Stimulated activated CD8-positive, alpha-beta memory T cell treated with anti-CD3 and anti-CD28 coated beads, Interleukin-4, amount 100 ng/mL, for 4 hours (primary cell): Measurements from ENCODE around the gene SOX12.

ENCODE experiments used
- DNase-seq, 2 donors: peaks; one replicate each; pipeline ENCODE4 v3.0.0-alpha.2; 2020; ENCODE audit warnings: low read depth in 2 of 2, low spot score in 1 of 2

SOX12 gene

GRCh38 chr20:301886-302848, 23.2 kb upstream of the SOX12 start:
- no peak for DNase-seq

GRCh38 chr20:305745-306144, 19.6 kb upstream of the SOX12 start:
- DNase-seq, result no peak

- DNase-seq, result no peak
These were observed 16.8 kb upstream of the SOX12 start for GRCh38 chr20:308427-309038.

- DNase-seq, result no peak
These were observed 16.0 kb upstream of the SOX12 start for GRCh38 chr20:309306-309840.

- peak; percentile 62 to 69 for DNase-seq
These were observed 15.3 kb upstream of the SOX12 start for GRCh38 chr20:309841-310644.

- no peak for DNase-seq
These were observed 14.7 kb upstream of the SOX12 start for GRCh38 chr20:310645-311044.

- no peak for DNase-seq
These were observed 13.7 kb upstream of the SOX12 start for GRCh38 chr20:311609-312008.

GRCh38 chr20:312067-312466, 13.3 kb upstream of the SOX12 start:
- DNase-seq, result no peak

- DNase-seq, result no peak
These were observed 12.5 kb upstream of the SOX12 start for GRCh38 chr20:312866-313265.

- DNase-seq, result no peak
These were observed 11.9 kb upstream of the SOX12 start for GRCh38 chr20:313402-313801.

GRCh38 chr20:313948-314347, 11.4 kb upstream of the SOX12 start:
- no peak for DNase-seq

- no peak for DNase-seq
These were observed 8.9 kb upstream of the SOX12 start for GRCh38 chr20:316316-317068.

GRCh38 chr20:324177-325044, 941 bp upstream of the SOX12 start:
- peak; percentile 76 to 84 for DNase-seq

GRCh38 chr20:325889-326644, 715 bp downstream of the SOX12 start:
- DNase-seq, result peak in 1 of 2 donors; percentile 10

- no peak for DNase-seq
These were observed 1.4 kb downstream of the SOX12 start for GRCh38 chr20:326645-327185.

- peak in 1 of 2 donors; percentile 59 for DNase-seq
These were observed 2.1 kb downstream of the SOX12 start for GRCh38 chr20:327186-328026.

GRCh38 chr20:328027-328974, 2.9 kb downstream of the SOX12 start:
- no peak for DNase-seq
